Fibroblast of peridontal ligament (primary cell): Measurements from ENCODE around the gene TOP3A.
A peak's percentile ranks its signal among the peaks of the same experiment; 100 is the strongest.

Source experiments
- DNase-seq: peaks from one replicate; pipeline ENCODE4 v3.0.0-alpha.2; 2010; ENCODE audit errors: extremely low read depth

Gene TOP3A

DNA sequence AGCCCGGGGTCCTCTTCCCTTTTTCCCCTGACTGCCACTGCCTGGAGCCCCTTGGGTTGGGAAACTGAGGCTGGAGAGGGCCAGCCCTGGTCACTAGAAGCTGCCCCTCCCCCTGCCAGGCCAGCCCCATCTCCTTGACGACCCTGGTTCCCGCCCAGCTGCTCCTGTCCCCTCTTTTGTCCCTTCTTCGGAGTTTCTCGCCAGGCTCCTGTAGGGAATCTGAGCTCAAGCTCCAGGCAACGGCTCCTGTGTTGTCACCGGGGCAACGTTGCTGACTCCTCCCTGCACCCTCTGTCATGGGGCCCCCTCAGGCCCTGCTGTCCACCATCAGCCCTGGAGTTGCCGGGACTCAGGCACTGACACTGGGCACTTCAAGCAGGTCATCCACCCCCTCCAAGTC lies 83.6 kb downstream of the TOP3A start:
- DNase-seq, result no peak

DNA sequence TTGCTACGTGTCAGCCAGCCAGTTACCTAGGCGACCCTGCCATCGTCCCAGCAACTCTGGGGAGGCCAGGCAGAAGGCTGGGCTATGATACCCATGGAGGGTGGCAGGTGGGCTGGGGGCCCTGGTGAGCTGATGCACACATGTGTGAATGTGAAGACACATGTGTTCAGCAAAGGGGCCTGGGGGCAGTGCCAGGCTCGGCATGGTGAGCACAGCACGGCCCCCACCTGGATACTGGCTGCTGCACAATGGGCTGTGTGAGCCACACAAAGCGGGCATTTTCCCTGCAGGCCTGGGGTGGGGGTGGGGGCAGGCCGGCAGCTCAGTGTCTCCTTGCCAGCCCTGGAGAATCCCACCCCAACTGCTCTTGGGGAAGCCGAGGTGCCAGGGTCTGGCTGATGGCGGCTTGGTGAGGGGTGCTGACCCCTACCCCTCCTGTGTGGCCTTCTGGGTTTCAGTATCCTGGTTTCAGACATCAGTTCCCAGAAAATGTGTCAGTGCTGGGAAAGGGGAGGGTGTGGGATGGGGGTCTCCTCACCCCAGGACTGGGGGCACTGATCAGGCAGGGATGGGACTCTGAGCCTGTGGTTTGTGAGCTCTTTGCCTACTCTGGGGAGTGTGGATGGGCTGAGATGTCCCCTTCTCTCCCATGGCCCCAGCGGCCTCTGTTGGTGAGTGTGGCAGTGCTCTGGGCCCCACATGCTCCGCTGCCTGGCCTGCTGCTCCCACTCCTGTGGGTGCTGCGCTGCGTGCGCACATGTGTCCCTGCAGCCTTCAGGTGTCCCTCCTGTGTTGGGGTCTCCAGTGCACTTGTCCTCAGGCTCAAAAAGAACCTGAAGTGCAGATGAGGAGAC lies 84.3 kb downstream of the TOP3A start:
- DNase-seq, result no peak

DNA sequence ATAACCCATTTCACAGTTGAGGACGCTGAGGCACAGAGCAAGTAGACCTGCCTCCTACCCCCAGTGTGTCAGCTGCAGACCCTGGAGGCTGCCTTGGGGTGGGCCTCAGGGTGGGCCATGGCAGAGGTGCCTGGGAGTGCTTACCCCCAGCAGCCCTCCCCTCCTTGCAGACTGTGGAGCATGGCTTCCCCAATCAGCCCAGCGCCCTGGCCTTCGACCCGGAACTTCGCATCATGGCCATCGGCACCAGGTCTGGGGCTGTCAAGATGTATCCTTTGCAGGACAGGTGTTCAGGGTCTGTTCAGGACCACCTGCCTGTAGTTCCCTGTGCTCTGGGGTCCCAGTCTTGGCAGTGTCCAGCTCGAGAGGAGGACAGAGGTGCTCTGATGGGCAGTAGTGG lies 85.0 kb downstream of the TOP3A start:
- DNase-seq, result no peak

DNA sequence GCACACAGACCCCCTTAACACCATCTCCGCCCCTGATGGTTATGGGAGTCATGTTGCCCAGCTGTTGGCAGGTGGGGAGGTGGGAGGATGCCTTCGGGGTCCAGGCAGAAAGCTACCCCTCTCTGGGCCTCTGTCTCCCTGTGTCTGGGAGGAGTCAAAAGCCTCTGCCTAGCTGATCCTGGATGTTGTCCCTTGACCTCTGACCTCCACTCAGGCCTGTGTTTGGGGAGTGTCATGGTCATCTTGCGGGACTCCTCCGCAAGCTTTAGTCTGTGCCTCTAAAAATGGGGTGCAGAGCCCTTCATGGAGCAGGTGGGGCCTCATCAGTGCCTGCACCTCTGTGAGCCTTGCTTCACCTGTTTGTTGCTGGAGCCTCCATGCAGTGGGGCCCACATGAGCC lies 85.5 kb downstream of the TOP3A start:
- no peak for DNase-seq

DNA sequence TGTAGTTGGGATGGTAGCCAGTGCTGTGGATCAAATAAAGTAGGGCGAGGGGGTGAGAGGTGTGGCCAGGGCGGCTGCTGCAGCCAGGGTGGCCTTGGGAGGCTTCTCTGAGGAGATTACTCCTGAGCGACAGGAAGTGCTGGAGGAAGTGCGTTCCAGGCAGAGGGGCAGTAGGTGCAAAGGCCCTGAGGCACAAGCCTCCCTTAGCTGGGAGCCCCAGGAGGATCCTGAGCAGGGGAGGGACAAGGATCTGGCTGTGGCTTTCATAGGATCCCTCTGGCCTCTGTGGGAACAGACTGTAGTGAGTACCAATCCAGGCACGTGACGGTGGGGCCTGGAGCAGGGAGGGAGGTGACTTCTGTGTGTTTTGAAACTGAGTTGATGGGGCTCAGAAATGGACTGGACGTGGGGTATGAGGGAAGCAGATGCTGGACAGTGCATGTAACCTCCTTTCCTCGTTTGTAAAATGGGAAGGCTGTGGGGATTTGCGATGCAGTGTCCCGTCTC lies 86.6 kb downstream of the TOP3A start:
- DNase-seq, result no peak

DNA sequence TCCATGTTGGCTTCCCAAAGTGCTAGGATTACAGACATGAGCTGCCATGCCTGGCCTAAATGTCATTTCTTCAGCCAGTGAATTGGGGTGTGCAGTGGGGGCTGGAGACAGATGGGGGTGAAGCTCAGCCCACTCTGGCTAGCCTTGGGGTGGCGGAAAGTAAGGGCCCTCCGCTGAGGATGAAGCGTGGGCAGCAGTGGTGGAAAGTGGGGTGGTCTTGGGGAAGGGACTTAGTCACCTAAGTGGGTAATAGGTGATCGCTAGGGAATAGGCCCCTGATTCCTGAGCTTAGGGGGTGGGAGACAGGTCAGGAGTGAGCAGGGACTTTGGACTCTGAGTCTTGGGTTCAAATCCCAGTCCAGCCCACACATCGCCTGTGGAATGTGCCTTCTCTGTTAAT lies 87.2 kb downstream of the TOP3A start:
- DNase-seq, result no peak

DNA sequence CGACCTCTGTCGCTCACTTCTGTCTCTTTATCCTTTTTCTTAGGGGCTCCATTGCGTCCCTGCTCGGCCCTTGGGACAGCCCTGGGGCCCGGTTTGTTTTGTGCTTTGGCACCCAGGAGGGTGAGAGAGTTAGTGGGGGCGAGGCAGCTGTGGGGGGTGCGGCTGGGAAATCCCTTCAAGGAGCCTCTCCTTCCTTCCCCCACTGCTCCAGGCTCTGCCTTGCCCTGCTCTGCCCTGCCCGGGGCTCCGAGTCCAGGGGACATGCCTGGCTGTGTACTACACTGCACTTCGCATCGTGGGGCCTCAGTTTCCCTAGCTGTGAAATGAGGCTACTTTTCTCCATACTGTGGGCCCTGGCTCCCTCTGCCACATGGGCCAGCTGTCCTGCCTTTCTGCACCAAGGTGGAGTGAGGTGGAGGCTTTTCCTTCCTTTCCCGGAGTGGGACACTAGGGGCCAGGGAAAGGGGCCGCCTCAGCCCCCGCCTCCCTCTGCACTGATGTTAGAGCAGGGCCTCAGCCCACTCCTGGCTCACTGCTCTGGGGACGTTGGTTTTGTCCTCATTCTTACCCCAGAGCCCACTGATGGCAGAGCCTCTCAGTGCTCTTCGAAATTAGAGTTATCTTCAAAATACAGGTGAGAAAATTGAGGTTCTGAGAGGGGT lies 88.4 kb downstream of the TOP3A start:
- DNase-seq, result no peak

DNA sequence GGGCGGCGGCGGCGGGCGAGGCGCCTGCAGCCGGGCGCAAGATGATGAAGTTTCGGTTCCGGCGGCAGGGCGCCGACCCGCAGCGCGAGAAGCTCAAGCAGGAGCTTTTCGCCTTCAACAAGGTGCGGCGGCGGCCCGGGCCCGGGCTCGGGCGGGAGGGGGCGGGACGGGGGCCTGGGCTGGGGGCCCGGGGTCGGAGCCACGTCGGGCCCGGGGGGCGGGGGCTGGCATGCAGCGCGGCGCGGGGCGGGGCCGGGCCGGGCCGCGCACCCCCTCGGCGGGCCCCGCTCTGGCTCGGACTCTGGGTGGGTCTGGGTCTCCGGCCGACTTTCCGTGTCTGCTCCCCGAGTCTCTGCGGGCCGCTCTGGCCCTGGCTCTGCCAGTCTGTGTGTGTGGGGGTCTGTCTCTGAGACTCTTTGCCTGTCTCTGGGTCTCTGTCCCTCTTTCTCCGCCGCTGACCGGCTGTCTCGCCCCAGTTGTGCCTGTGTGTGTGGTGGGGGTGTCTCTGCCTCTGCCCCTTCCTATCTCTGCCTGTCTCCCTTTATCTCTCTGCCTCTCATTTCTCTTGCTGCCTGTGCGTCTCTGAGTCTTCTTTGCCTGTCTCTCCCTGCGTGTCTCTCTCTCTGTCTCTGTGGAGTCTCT lies 89.0 kb downstream of the TOP3A start:
- DNase-seq, result peak; percentile 6

DNA sequence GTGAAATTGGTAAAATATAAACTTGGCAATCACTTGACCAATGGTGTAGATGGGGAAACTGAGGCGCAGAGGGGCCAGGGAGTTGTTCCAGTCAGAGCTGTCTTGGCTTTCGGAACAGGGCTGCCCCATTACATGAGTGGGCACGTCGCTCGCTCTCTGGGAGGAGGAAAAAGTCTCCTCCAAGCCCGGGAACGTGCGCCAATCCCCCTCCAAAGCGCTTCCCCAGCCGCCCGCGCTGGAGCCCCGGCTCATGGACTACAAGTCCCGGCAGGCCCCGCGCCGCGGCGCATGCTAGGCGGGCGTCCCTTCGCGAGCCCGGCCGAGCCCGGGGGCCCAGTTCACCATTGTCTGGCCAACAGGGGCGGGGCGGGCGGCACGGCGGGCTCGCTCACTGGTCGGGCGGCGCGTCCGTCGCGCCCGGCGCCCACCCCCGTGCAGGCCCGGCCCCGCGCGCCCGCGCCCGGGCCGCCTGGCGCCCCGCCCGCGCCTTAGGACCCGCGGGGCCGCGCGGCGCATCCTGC lies 89.6 kb downstream of the TOP3A start, which contains the start of gene LLGL1:
TSS of gene LLGL1 (plus strand) at position 515 of the 521 bp plus-strand sequence. CDS start 48 bp downstream, outside the sequence.
- DNase-seq, result peak; percentile 87

DNA sequence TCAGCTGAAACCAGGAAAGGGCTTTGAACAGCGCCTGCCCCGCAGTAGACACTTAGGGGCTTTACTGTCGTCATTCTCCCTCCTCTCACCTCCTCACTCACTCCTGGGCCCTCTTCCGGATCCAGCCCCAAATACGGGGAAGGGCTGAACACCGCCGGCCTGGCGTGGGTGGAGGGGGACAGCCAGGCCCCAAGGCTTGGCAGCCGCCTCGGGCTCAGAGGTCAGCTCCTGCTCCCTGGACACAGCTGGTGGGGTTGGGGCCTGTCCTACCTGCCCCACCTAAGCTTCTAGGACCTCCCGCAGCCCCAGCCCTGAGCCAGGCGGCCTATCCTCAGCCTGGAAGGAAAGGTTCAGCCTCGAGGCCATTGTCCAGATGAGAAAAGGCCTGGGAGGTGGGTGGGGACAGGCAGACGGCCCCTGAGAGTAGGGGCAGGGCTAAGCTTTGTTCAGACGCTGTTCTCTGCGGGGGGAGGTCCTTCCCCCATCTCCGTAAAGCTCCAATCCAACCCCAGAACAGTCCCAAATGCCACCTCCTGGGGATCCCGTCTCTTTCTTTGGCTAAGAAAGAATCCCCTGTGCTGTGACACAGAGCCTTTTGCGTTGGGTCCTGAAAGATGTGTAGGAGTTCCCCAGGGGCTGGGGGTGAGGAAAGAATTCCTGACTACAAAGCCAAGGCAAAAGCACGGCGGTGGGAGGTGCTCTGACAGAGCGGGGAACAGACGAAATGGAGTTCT lies 90.2 kb downstream of the TOP3A start:
- peak; percentile 18 for DNase-seq

DNA sequence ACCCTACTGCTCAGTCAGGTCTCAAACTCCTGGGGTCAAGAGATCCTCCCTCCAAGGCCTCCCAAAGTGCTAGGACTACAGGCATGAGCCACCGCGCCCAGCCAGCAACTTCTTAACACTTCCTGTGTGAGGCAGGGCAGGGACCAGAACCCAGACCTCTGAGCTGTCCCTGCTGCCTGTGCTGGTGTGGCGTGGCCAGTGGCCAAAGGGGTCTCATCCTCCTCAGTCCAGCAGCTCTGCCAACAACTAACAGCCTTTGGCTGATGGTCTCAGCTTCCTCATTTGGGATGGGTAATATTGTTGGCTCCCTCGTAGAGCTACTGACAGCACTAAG lies 90.8 kb downstream of the TOP3A start:
- DNase-seq, result no peak
